Osteoblast (primary cell): Measurements from ENCODE around the gene CCK. TPM values are rescaled to one million over a fixed set of nuclear protein-coding genes. Genes with fewer than 3 reads are reported as not detected.
"Not testable (repeated sequence)": the region's sequence is repeated elsewhere in the genome, so short reads cannot be mapped to it uniquely, and the experiment has no call there.

Experiments used
- DNase-seq: peaks from one replicate; pipeline ENCODE4 v3.0.0; 2011; ENCODE audit warnings: low spot score, mixed read lengths; ENCODE audit not compliant: insufficient read length; ENCODE audit errors: missing footprints
- H2AFZ ChIP-seq: 2 replicates; pipeline ENCODE4 v1.6.0; 2011; ENCODE audit warnings: mild to moderate bottlenecking, low read length
- H3K27ac ChIP-seq: 2 replicates; pipeline ENCODE4 v1.5.1; 2011; ENCODE audit warnings: mild to moderate bottlenecking, low read depth, low read length, moderate library complexity
- H3K27me3 ChIP-seq: 2 replicates; pipeline ENCODE4 v1.6.0; 2012; ENCODE audit warnings: mild to moderate bottlenecking, control low read depth, inconsistent platforms, low read length, moderate library complexity; ENCODE audit not compliant: insufficient read depth
- H3K36me3 ChIP-seq: 2 replicates; pipeline ENCODE4 v1.5.1; 2011; ENCODE audit warnings: mild to moderate bottlenecking, low read length, control low read depth, moderate library complexity; ENCODE audit not compliant: insufficient read depth
- H3K4me1 ChIP-seq: 2 replicates; pipeline ENCODE4 v1.5.1; 2011; ENCODE audit warnings: mild to moderate bottlenecking, low read length, control low read depth, moderate library complexity; ENCODE audit not compliant: insufficient read depth
- H3K4me2 ChIP-seq: 2 replicates; pipeline ENCODE4 v1.6.0; 2011; ENCODE audit warnings: mild to moderate bottlenecking, low read length; ENCODE audit not compliant: insufficient read depth
- H3K4me3 ChIP-seq: fragments of 200-600 bp; sonication (generic); 3 replicates; pipeline ENCODE4 v1.5.1; 2012; ENCODE audit warnings: mild to moderate bottlenecking, low read length, inconsistent platforms; ENCODE audit not compliant: insufficient read depth
- H3K79me2 ChIP-seq: 2 replicates; pipeline ENCODE4 v1.6.0; 2012; ENCODE audit warnings: mild to moderate bottlenecking, low read length, control low read depth, inconsistent platforms; ENCODE audit not compliant: insufficient read depth
- H3K9me3 ChIP-seq: 2 replicates; pipeline ENCODE4 v1.5.1; 2011; ENCODE audit warnings: low read depth, low read length, control low read depth
- H4K20me1 ChIP-seq: 2 replicates; pipeline ENCODE4 v1.6.0; 2012; ENCODE audit warnings: mild to moderate bottlenecking, low read length, control low read depth; ENCODE audit not compliant: insufficient read depth
- CTCF ChIP-seq: IDR thresholded peaks from 2 replicates; pipeline ENCODE4 v1.5.1; 2011; ENCODE audit warnings: mild to moderate bottlenecking, low read depth, low read length, moderate library complexity; ENCODE audit errors: extremely low read depth
- total RNA-seq: library from RNA; depleted of rRNA; stranded (reverse); fragments of >200 nt; gene quantifications from 2 replicates; pipeline ENCODE4 v1.2.3, GENCODE V29; 2012

Gene CCK
- total RNA-seq, 1 donor = not detected

GRCh38 chr3:42288385-42288784 is 22.4 kb upstream of the CCK start:
- Histone ChIP-seq H3K9me3 (no peaks in the 10 kb centered on the region), H4K20me1 (no peaks in the 10 kb centered on the region), H3K79me2 (no peaks in the 10 kb centered on the region), H3K27me3 (no peaks in the 10 kb centered on the region), H3K4me3 (no peak overlapping the region), H3K36me3 (no peaks in the 10 kb centered on the region), H3K4me1 (no peaks in the 10 kb centered on the region), H3K4me2 (no peak overlapping the region), H2AFZ (no peak overlapping the region), H3K27ac (no peak overlapping the region)
- no peak for TF ChIP-seq CTCF
- no peak for DNase-seq

GRCh38 chr3:42287423-42287822 is 21.4 kb upstream of the CCK start:
- H3K27ac ChIP-seq, H3K9me3 ChIP-seq, H3K79me2 ChIP-seq, H3K4me1 ChIP-seq, H3K4me2 ChIP-seq, H3K4me3 ChIP-seq, DNase-seq, H4K20me1 ChIP-seq, H2AFZ ChIP-seq, H3K27me3 ChIP-seq, H3K36me3 ChIP-seq: not testable (repeated sequence)

- H3K4me2 ChIP-seq = no peak overlapping the region
- no peak for TF ChIP-seq CTCF
- no peaks in the 10 kb centered on the region for H3K4me1 ChIP-seq
- no peaks in the 10 kb centered on the region for H3K79me2 ChIP-seq
- H3K36me3 ChIP-seq = no peaks in the 10 kb centered on the region
- H3K4me3 ChIP-seq = no peak overlapping the region
- H3K27me3 ChIP-seq = no peaks in the 10 kb centered on the region
- H3K9me3 ChIP-seq = no peaks in the 10 kb centered on the region
- no peak overlapping the region for H2AFZ ChIP-seq
- no peak overlapping the region for H3K27ac ChIP-seq
- DNase-seq = no peak
- H4K20me1 ChIP-seq = no peaks in the 10 kb centered on the region
Measured at GRCh38 chr3:42277676-42278075, 11.7 kb upstream of the CCK start.

GRCh38 chr3:42276141-42277132 is 10.5 kb upstream of the CCK start:
- Histone ChIP-seq H4K20me1 (no peaks in the 10 kb centered on the region), H3K9me3 (no peaks in the 10 kb centered on the region), H3K4me1 (no peaks in the 10 kb centered on the region), H3K27ac (no peak overlapping the region), H3K4me3 (no peak overlapping the region), H2AFZ (no peak overlapping the region), H3K27me3 (peaks cover 4% of the 10 kb centered on the region), H3K36me3 (no peaks in the 10 kb centered on the region), H3K4me2 (no peak overlapping the region), H3K79me2 (no peaks in the 10 kb centered on the region)
- DNase-seq = no peak
- no peak for TF ChIP-seq CTCF
